Pancreas (tissue), 10 donors: ENCODE measurements around the gene LTO1. TPM values are rescaled to one million over a fixed set of nuclear protein-coding genes. Genes with fewer than 3 reads are reported as not detected.
A peak's percentile ranks its signal among the peaks of the same experiment; 100 is the strongest.

ENCODE experiments used
- ATAC-seq, 4 donors: fragments of 200-7000 bp; cut with Tn5 transposase; one replicate each; pipeline versions ENCODE4 v1.8.0 to v1.9.1; 2020; ENCODE audit warnings: mild to moderate bottlenecking in 4 of 4, moderate library complexity in 4 of 4
- DNase-seq, 6 donors: peaks; one replicate each; pipeline ENCODE4 v3.0.0-alpha.2; 2020
- FAIRE-seq: peaks from 2 replicates; lab custom pipeline; 2012; peaks lifted over from hg19 to GRCh38; lab: Jason Lieb, UNC
- H3K27ac ChIP-seq, 4 donors: fragments of 200-600 bp; sonication (generic); 1 replicate in 3 of 4; 2 replicates in 1 of 4; pipeline versions ENCODE4 v1.5.0 to v1.8.0; 2020
- H3K27me3 ChIP-seq, 4 donors: fragments of 200-600 bp; one replicate each; pipeline ENCODE4 v1.8.0; 2021
- H3K36me3 ChIP-seq, 3 donors: fragments of 200-600 bp; sonication (generic) in 1 of 3; one replicate each; pipeline versions ENCODE4 v1.5.0 to v1.8.0; 2020 to 2021
- H3K4me1 ChIP-seq, 3 donors: fragments of 200-600 bp; one replicate each; pipeline ENCODE4 v1.8.0; 2021
- H3K4me3 ChIP-seq, 4 donors: fragments of 200-600 bp; sonication (generic) in 2 of 4; one replicate each; pipeline versions ENCODE4 v1.5.0 to v1.8.0; 2020 to 2021
- H3K9me3 ChIP-seq, 4 donors: fragments of 200-600 bp; one replicate each; pipeline ENCODE4 v1.8.0; 2021
- WGBS, 2 donors: extraction: QIAGEN DNeasy Blood & Tissue Kit; methylation state at CpG; one replicate each; pipeline ENCODE4 v1.1.7; 2013; 5-methylcytosine and 5-hydroxymethylcytosine counted together
- intact Hi-C, 3 donors: fragments of 100-400 bp; cut with DNase I; formaldehyde crosslinking; loops; one replicate each; pipeline versions ENCODE4 v1.11.1 to v1.14.2; 2022
- polyA plus RNA-seq, 2 donors: library from polyadenylated mRNA; stranded (reverse); fragments of 200-250 nt; gene quantifications; one replicate each; pipeline ENCODE4 v1.2.3, GENCODE V29; 2013
- total RNA-seq, 6 donors: library from RNA; stranded (reverse); fragmentation: NEBNext Ultra II Directional in 4 of 6; extraction: Animal tissue kit (Norgen Biotek cat#: 25700) in 4 of 6; gene quantifications; one replicate each; pipeline versions ENCODE4 v1.2.1 to v1.2.4, GENCODE V29; 2021 to 2023
- TF ChIP-seq, protein P1 (sequence below), 4 donors: fragments of 200-600 bp; sonication (generic) in 3 of 4; IDR thresholded peaks; one replicate each; pipeline versions ENCODE4 v1.5.0 to v1.8.0; 2021; ENCODE audit warnings: antibody characterized with exemption in 4 of 4
- donor health status: healthy with polysubstance abuse.
- donor health status: DM: no; HTN: no; CAD: no; lungs with moderate emphysema.
- donor health status: DM: no; HTN: no; CAD: no.
- donor health status: control.
- donor health status: control.
- donor health status: Bipolar disorder and iron deficiency.
- donor health status: DM: yes; HTN: yes; CAD: no.
- donor health status: DM: no; HTN: no; CAD: no.
- donor health status: DM: no; HTN: no; CAD: no.
- donor health status: DM: yes; HTN: yes; CAD: no.

Gene LTO1
- total and polyA plus RNA-seq, 8 donors = 7.7 to 27.8 (median 12.2) TPM

DNA sequence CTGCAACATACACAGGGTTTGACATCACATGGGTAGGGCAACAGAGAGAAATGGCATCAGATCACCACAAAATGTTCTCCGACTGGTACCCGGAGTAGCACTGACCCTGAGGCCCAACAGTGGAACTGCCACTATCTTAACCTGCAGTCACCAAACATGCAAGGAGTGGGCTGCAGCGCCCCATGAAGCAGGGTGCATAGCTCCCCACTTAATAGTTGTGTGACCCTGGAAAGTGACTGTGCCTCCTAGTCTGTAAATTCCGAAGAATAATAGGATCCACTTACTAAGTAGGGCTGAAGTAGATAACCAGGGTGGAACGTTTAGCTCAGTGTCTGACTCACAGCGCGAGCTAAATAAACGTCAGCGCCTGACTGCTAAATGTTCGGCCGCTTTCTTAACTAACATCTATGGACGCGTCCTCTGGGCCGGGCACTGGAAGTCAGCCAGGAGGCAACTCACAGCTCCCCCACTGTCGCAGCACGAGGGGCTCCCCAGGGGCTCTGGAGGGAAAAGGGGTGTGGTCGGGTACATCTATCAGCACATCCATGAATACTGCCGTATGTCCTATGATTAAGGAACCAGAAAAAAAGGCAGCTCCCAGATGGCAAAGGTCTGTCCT, 777 bp downstream of the LTO1 start:
- Histone ChIP-seq H3K27ac (peak overlapping the region in 2 of 4 donors; percentile 42 to 64), H3K36me3 (peaks cover 0 to 10% (median 0%) of the 10 kb centered on the region in 3 donors), H3K4me1 (peaks cover 0 to 11% (median 6%) of the 10 kb centered on the region in 3 donors), H3K9me3 (no peaks in the 10 kb centered on the region), H3K27me3 (no peaks in the 10 kb centered on the region), H3K4me3 (peak overlapping the region; percentile 61 to 100 (median 100))
- FAIRE-seq (no peak), DNase-seq (peak in 2 of 6 donors; percentile 33 to 57), ATAC-seq (peak in 2 of 4 donors; percentile 5 to 12)
- TF ChIP-seq, protein P1, sequence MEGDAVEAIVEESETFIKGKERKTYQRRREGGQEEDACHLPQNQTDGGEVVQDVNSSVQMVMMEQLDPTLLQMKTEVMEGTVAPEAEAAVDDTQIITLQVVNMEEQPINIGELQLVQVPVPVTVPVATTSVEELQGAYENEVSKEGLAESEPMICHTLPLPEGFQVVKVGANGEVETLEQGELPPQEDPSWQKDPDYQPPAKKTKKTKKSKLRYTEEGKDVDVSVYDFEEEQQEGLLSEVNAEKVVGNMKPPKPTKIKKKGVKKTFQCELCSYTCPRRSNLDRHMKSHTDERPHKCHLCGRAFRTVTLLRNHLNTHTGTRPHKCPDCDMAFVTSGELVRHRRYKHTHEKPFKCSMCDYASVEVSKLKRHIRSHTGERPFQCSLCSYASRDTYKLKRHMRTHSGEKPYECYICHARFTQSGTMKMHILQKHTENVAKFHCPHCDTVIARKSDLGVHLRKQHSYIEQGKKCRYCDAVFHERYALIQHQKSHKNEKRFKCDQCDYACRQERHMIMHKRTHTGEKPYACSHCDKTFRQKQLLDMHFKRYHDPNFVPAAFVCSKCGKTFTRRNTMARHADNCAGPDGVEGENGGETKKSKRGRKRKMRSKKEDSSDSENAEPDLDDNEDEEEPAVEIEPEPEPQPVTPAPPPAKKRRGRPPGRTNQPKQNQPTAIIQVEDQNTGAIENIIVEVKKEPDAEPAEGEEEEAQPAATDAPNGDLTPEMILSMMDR (IDR thresholded peaks at IDR 0.05) = no peak
- WGBS, 2 donors = 15% methylated on average over 18 of the region's 18 CpGs
- intact Hi-C loops = no loop called here

DNA sequence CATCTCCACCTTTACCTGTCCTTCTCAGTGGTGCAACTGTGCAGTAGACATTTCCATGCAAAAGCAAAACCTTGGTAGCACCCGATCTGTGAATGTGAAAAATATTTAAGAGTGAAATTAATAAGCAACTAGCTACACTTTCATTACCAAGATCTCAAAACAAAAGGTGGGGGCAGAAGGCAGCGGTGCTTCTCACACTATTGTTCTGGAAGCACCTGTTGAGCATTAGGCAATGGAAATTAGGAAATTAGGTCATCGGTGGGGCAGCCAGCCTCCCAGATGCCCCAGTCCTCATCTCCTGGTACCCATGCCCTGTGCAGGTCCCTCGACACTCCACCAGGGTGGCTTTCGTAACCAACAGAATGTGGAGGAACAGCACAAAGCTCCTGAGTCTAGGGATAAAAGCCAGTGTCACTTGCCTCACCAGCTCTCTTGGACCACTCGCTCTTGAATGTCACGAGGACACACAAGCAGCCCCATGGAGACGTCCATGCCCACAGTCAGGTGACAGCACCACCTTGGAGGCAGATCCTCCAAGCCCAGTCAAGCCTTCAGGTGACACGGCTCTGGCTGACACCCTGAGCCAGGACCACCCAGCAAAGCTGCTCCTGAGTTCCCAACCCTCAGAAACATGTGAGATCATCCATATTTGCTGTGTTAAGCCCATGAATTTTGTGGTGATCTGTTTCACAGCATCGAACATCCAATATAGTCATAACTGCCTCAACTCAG, 3.3 kb downstream of the LTO1 start:
- Histone ChIP-seq H3K27me3 (no peaks in the 10 kb centered on the region), H3K36me3 (peaks cover 0 to 14% (median 0%) of the 10 kb centered on the region in 3 donors), H3K27ac (no peak overlapping the region), H3K9me3 (no peaks in the 10 kb centered on the region), H3K4me3 (no peak overlapping the region), H3K4me1 (peaks cover 0 to 11% (median 6%) of the 10 kb centered on the region in 3 donors)
- no peak for FAIRE-seq
- peak in 1 of 6 donors; percentile 8 for DNase-seq
- intact Hi-C loops = no loop called here
- TF ChIP-seq, protein P1 (IDR thresholded peaks at IDR 0.05) = no peak
- WGBS, 2 donors = 81 to 89% methylated on average over 10 of the region's 10 CpGs
- ATAC-seq = no peak

DNA sequence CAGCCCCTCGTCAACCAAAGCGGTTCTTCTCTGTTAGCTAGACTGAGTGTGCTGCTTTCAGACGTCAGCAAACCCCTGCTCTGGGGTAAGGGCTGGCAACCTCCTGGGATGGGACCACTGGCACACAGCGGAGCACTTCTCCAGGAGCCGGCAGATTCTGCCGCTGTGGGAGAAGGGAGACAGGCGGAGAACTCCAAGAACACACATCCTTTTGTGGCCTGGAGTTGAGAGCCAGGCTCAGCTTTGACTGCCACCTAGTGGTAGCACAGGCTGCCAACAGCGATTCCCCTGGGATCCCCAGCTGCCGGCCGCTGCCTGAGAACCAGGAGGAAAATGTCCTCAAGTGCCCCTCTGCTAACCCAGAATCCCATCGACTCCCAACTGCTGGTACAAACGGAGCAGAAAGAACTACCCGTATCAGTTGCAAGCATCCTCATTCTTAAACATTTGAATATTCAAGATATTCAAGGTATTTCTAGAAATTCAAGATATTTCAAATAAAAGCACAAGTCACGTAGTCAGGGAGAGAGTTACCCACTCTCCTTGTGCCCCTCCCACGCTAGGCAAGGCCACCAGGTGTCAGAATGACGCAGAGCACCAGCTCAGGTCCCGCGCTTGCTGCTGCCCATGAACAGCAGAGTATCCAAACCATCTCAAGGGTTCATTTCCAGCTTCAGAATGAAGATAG, 4.9 kb downstream of the LTO1 start:
- Histone ChIP-seq H3K27ac (no peak overlapping the region), H3K9me3 (no peaks in the 10 kb centered on the region), H3K27me3 (no peaks in the 10 kb centered on the region), H3K4me3 (no peak overlapping the region), H3K36me3 (peaks cover 0 to 15% (median 0%) of the 10 kb centered on the region in 3 donors), H3K4me1 (peaks cover 0 to 11% (median 4%) of the 10 kb centered on the region in 3 donors)
- intact Hi-C loops = no loop called here
- TF ChIP-seq, protein P1 (IDR thresholded peaks at IDR 0.05) = peak; percentile 84 to 97 (median 94)
- ATAC-seq = peak; percentile 48 to 77 (median 72)
- peak; percentile 58 to 89 (median 83) for DNase-seq
- no peak for FAIRE-seq
- 32 to 36% methylated on average over 18 of the region's 18 CpGs for WGBS, 2 donors

DNA sequence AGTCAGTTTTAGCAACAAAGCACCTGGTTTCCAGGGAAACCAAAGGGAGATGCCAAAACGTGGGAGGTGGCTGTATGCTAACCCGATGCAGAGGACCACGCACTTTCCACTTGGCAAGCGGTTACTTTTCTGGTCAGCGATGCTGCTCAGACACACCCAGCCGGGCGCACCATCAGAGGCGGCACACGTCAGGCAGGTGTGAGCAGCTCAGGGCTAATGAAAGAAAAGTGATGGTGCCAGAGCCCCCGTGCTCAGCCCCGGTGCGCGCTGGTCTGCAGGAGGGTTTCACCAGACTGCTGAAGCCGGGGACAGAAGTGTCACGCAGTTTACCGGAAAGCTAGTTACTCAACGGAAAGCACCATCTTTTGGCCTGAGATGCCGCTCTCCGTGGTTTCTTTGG, 5.7 kb downstream of the LTO1 start:
- Histone ChIP-seq H3K9me3 (no peaks in the 10 kb centered on the region), H3K27me3 (no peaks in the 10 kb centered on the region), H3K4me3 (no peak overlapping the region), H3K27ac (no peak overlapping the region), H3K36me3 (peaks cover 0 to 22% (median 0%) of the 10 kb centered on the region in 3 donors), H3K4me1 (peaks cover 0 to 11% (median 4%) of the 10 kb centered on the region in 3 donors)
- 86 to 89% methylated on average over 19 of the region's 19 CpGs for WGBS, 2 donors
- TF ChIP-seq, protein P1 (IDR thresholded peaks at IDR 0.05) = no peak
- intact Hi-C loops = no loop called here
- DNase-seq (peak in 1 of 6 donors; percentile 13), FAIRE-seq (no peak), ATAC-seq (peak in 1 of 4 donors; percentile 31)
